Astrocyte (in vitro differentiated cells and primary cell): ENCODE measurements around the gene MPP3.

ENCODE experiments used
- CTCF ChIP-seq: IDR thresholded peaks from 2 replicates; pipeline ENCODE4 v1.5.1; 2011; ENCODE audit warnings: low read depth, mild to moderate bottlenecking, inconsistent platforms, low read length, moderate library complexity; ENCODE audit not compliant: insufficient read depth
- EZH2 ChIP-seq: IDR thresholded peaks from 2 replicates; pipeline ENCODE4 v1.6.1; 2012; ENCODE audit warnings: mild to moderate bottlenecking, low read length, inconsistent platforms; ENCODE audit not compliant: insufficient read depth

- no peak for TF ChIP-seq EZH2
- TF ChIP-seq CTCF, result no peak
Measured at GRCh38 chr17:43849116-43849515, 16.2 kb upstream of the MPP3 start.
